ENCODE results near the gene POTEC. TPM values are rescaled to one million over a fixed set of nuclear protein-coding genes. Genes with fewer than 3 reads are reported as not detected.
"Not testable (repeated sequence)": the region's sequence is repeated elsewhere in the genome, so short reads cannot be mapped to it uniquely, and the experiment has no call there.

The POTEC gene
- not detected for total RNA-seq

- DNase-seq: not testable (repeated sequence)
Observed at GRCh38 chr18:14543446-14543964, at the start of gene POTEC. Gene POTEC (minus strand): TSS chr18:14543600. CDS start chr18:14543146, 454 bp downstream.

DNA sequence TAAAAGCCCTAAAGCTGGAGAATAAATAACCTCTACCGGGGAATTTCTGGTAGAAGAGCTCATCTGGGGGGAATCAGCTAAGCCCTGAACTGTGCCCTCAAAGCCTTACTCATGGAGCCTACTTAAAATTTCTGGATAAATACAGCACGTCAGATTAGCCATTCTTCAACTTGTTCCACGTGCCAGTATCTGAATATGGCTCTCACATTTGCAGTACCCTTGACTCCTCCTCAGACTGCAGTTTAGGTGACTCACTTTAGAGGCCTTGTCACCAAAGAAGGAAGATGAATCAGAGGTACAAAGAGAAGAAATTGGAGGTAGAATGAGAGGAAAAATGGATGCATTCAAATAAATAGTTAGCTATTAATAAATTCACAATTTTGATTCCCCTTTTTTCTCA, 34.6 kb upstream of the POTEC start:
- no peak for DNase-seq

GRCh38 chr18:14559502-14559901, 16.1 kb upstream of the POTEC start:
- DNase-seq: not testable (repeated sequence)

DNA sequence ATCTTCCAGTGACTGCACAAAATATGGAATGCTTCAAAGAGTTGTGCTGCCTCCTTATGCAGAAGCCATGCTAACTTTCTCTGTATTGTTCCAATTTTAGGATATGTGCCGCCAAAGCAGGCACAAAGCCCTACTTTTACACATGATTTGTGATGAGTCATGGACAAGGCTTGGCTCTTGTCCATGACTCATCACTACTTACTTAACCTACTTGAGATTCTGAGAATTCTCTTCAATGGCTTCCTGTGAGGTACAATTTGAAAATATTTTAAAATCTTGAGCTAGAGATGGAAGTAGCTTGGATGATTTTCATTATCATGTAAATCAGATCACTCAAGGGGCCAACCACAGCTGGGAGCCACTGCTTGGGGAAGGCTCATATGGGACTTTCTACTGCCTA, 11.7 kb downstream of the POTEC start:
- DNase-seq: not testable (repeated sequence)

GRCh38 chr18:14510707-14511106, 32.7 kb downstream of the POTEC start:
- not testable (repeated sequence) for DNase-seq

- DNase-seq: not testable (repeated sequence)
Observed at GRCh38 chr18:14503691-14504090, 39.7 kb downstream of the POTEC start.

- DNase-seq: not testable (repeated sequence)
Observed at GRCh38 chr18:14501894-14502293, 41.5 kb downstream of the POTEC start.

- DNase-seq: not testable (repeated sequence)
Observed at GRCh38 chr18:14489256-14490014, 54.0 kb downstream of the POTEC start.

GRCh38 chr18:14488789-14489188, 54.6 kb downstream of the POTEC start:
- not testable (repeated sequence) for DNase-seq

- not testable (repeated sequence) for DNase-seq
Observed at GRCh38 chr18:14486926-14487580, 56.3 kb downstream of the POTEC start.

GRCh38 chr18:14479076-14479475, 64.3 kb downstream of the POTEC start:
- DNase-seq: not testable (repeated sequence)

- not testable (repeated sequence) for DNase-seq
Observed at GRCh38 chr18:14475520-14475919, 67.9 kb downstream of the POTEC start.

GRCh38 chr18:14474752-14475151, 68.6 kb downstream of the POTEC start:
- DNase-seq: not testable (repeated sequence)

DNA sequence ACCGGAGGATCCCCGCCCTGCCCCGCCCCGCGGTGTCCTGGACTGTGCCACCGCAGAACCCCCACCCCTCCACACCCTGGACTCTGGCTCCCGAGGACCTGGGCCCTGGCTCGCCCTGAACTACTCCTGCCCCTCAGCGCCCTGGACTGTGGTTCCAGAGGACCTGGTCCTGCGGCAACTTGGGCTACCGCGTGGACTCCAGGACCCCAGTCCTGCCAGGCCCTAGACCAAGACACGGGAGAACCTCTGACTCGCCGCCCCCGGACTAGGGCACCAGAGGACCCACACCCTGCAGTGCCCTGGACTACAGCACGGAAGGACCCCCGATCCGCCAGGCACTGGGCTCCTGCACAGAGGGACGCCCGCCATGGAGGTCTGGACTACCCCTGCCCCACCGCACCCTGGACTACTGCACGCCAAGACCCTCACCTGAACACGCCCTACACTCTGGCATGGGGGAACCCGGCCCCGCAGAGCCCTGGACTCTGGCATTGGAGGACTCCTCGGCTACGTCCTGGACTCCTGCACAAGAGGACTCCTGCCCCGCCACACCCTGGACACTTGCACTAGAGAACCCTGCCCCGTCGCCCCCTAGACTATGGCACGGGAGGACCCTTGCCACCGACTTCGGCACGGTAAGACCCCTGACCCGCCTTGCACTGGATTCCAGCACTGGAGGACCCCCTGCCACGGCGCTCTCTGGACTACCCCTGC, 69.2 kb downstream of the POTEC start:
- DNase-seq: not testable (repeated sequence)

GRCh38 chr18:14473250-14474006, 70.0 kb downstream of the POTEC start:
- DNase-seq: not testable (repeated sequence)

DNA sequence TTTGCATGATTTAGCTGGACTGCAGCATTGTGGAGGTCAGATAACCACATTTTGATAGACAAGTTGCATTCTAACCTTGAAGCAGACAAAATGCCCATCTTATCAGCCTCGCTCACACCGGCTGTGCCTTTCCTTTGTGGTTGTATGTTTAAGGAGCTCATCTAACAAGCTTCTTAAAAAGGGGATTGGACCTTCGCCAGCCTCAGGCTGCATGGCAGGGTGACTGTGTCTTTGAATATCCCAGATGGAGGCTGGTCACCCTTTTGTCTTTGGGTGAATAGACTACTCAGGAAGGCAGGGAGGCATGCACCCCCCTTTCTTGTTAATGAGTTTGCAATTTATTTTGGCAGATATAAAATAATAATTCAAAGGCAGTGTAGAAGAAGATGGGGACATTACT, 72.1 kb downstream of the POTEC start:
- DNase-seq: not testable (repeated sequence)

GRCh38 chr18:14470446-14470845, 73.0 kb downstream of the POTEC start:
- DNase-seq: not testable (repeated sequence)

DNA sequence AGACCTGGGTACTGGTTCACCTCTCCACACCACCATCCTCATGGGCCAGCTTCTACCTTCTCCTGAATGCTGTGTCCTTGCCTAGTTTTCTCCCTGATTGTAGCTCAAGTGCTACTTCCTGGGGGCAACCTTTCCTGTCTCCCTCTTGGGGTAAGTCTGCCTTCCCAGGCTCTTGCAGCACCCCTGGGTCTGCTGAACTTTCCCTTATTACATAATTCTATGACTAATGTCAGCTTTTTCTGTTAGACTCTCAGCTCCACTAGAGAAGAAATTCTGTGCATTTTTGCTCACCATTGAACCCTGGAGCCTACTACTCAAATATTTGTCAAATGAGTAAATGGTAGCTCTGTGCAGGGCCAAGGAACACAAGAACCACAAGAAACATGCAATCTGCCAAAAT, 73.4 kb downstream of the POTEC start:
- DNase-seq: not testable (repeated sequence)

GRCh38 chr18:14465989-14466388, 77.4 kb downstream of the POTEC start:
- DNase-seq: not testable (repeated sequence)
